MM.1S (cell line): ENCODE data around the gene IER5.

Source experiments
- DNase-seq: peaks from one replicate; pipeline ENCODE4 v3.0.0-alpha.2; 2015
- H2AFZ ChIP-seq: fragments of 300-600 bp; sonication (generic); 2 replicates; pipeline ENCODE4 v1.6.0; 2016; ENCODE audit warnings: antibody characterized with exemption, low read length
- H3F3A ChIP-seq: fragments of 300-600 bp; sonication (generic); 2 replicates; pipeline ENCODE4 v1.6.1; 2016; ENCODE audit warnings: mild to moderate bottlenecking, antibody characterized with exemption, low read length, moderate library complexity, mixed read lengths; ENCODE audit not compliant: insufficient read depth
- H3K27ac ChIP-seq: fragments of 300-600 bp; sonication (generic); 2 replicates; pipeline ENCODE4 v1.5.1; 2016; ENCODE audit warnings: mild to moderate bottlenecking, low read length
- H3K27me3 ChIP-seq: fragments of 300-600 bp; sonication (generic); replicated peaks from 2 replicates; pipeline ENCODE4 v1.6.0; 2016; ENCODE audit warnings: low read length; ENCODE audit not compliant: insufficient read depth
- H3K36me3 ChIP-seq: fragments of 300-600 bp; sonication (generic); replicated peaks from 2 replicates; pipeline ENCODE4 v1.6.1; 2016; ENCODE audit warnings: mild to moderate bottlenecking, low read length, mixed read lengths; ENCODE audit not compliant: insufficient read depth
- H3K4me1 ChIP-seq: fragments of 300-600 bp; sonication (generic); 2 replicates; pipeline ENCODE4 v1.6.1; 2016; ENCODE audit warnings: low read length, mixed read lengths
- H3K4me2 ChIP-seq: fragments of 300-600 bp; sonication (generic); 2 replicates; pipeline ENCODE4 v1.6.0; 2016; ENCODE audit warnings: low read depth, low read length
- H3K4me3 ChIP-seq: fragments of 300-600 bp; sonication (generic); 2 replicates; pipeline ENCODE4 v1.5.1; 2016; ENCODE audit warnings: low read length, mixed read lengths
- H3K79me2 ChIP-seq: fragments of 300-600 bp; sonication (generic); 2 replicates; pipeline ENCODE4 v1.6.1; 2016; ENCODE audit warnings: mixed run types, low read length, mixed read lengths
- H3K9ac ChIP-seq: fragments of 300-600 bp; sonication (generic); 2 replicates; pipeline ENCODE4 v1.6.1; 2016; ENCODE audit warnings: low read length, mixed read lengths
- H3K9me2 ChIP-seq: fragments of 300-600 bp; sonication (generic); replicated peaks from 2 replicates; pipeline ENCODE4 v1.6.1; 2016; ENCODE audit warnings: mild to moderate bottlenecking, low read length, mixed read lengths; ENCODE audit not compliant: insufficient read depth
- H3K9me3 ChIP-seq: fragments of 300-600 bp; sonication (generic); replicated peaks from 2 replicates; pipeline ENCODE4 v1.6.1; 2016; ENCODE audit warnings: mild to moderate bottlenecking, low read length, mixed read lengths; ENCODE audit not compliant: insufficient read depth
- H4K20me1 ChIP-seq: fragments of 300-600 bp; sonication (generic); 2 replicates; pipeline ENCODE4 v1.6.1; 2016; ENCODE audit warnings: mild to moderate bottlenecking, low read length, moderate library complexity, mixed read lengths; ENCODE audit not compliant: insufficient read depth
- CTCF ChIP-seq: fragments of 300-600 bp; sonication (generic); IDR thresholded peaks from 2 replicates; pipeline ENCODE4 v1.5.1; 2016; ENCODE audit warnings: antibody characterized with exemption, low read length, mixed read lengths
- EZH2 ChIP-seq: fragments of 300-600 bp; sonication (generic); optimal IDR thresholded peaks from 2 replicates; pipeline ENCODE3; 2017; ENCODE audit warnings: low read depth, mild to moderate bottlenecking, antibody characterized with exemption, low read length, mixed read lengths
- EZH2phosphoT487 ChIP-seq: fragments of 300-600 bp; sonication (generic); IDR thresholded peaks from 2 replicates; pipeline ENCODE4 v1.6.1; 2018; ENCODE audit warnings: antibody characterized with exemption, low read length

The IER5 gene

DNA sequence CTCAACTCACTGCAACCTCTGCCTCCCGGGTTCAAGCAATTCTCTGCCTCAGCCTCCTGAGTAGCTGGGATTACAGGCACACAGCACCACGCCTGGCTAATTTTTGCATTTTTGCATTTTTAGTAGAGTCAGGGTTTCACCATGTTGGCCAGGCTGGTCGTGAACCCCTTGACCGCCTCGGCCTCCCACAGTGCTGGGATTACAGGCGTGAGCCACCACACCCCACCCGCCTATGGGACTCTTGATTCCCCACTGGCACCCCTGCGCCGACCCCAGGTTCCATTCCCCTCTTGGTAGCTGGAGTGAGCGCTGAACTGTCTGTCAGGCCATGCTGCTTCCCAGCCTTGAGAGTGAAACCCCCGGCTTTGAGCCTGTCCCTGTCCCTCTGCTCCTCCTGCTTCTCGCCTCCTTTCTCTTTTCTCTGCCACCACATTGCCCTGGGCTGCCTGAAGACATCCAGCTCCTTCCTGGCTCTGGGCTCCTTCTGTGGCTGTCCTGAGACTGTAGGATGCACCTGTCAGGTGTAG lies 48.8 kb downstream of the IER5 start:
- Histone ChIP-seq H3K4me2 (no peak overlapping the region), H3K9ac (no peak overlapping the region), H2AFZ (no peak overlapping the region), H4K20me1 (no peaks in the 10 kb centered on the region), H3K9me3 (no peaks in the 10 kb centered on the region), H3K4me1 (peaks cover 41% of the 10 kb centered on the region), H3K9me2 (no peaks in the 10 kb centered on the region), H3K4me3 (no peak overlapping the region), H3K27me3 (no peaks in the 10 kb centered on the region), H3K36me3 (no peaks in the 10 kb centered on the region), H3K27ac (no peak overlapping the region), H3K79me2 (no peaks in the 10 kb centered on the region), H3F3A (peaks cover 23% of the 10 kb centered on the region)
- DNase-seq: no peak
- no peak for TF ChIP-seq EZH2
- TF ChIP-seq CTCF: no peak
- no peak for TF ChIP-seq EZH2phosphoT487

DNA sequence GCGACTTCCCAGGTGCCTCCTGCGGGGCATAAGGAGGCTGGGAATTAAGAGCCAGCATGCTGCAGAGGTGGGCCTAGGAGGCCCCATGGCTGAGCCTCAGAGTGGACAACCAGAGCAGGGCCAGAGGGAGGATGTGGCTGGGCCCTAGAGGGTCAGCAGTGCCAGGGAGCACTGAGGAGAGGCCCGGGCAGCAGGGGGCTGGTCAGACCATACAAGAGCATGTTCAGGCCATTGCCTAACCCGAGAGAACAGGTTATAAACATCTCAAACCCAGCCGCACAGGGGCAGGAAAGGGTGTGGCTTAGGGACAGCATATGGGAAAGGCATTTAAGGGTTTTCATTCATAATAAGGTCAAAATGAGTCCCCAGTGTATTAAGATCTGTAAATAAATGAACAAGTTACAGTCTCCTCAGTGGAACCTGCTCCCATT lies 51.1 kb downstream of the IER5 start:
- TF ChIP-seq CTCF (no peak), EZH2phosphoT487 (no peak), EZH2 (no peak)
- no peak for DNase-seq
- no peak overlapping the region for H3K9ac ChIP-seq

GRCh38 chr1:181140398-181140797 lies 51.9 kb downstream of the IER5 start:
- Histone ChIP-seq H3K4me2 (no peak overlapping the region), H3F3A (peaks cover under 1% of the 10 kb centered on the region; the same call in 1 of the 2 replicates), H3K4me1 (peaks cover 20% of the 10 kb centered on the region), H3K4me3 (no peak overlapping the region), H3K27ac (no peak overlapping the region), H3K79me2 (no peaks in the 10 kb centered on the region), H3K9me3 (no peaks in the 10 kb centered on the region), H4K20me1 (no peaks in the 10 kb centered on the region), H3K27me3 (no peaks in the 10 kb centered on the region; the same call in 1 of the 2 replicates), H3K36me3 (no peaks in the 10 kb centered on the region), H2AFZ (no peak overlapping the region), H3K9me2 (no peaks in the 10 kb centered on the region), H3K9ac (no peak overlapping the region)
- no peak for TF ChIP-seq CTCF
- no peak for TF ChIP-seq EZH2phosphoT487
- TF ChIP-seq EZH2: no peak
- no peak for DNase-seq

More for the DNA sequence above, 51.1 kb downstream of the IER5 start:
- H3K4me3 ChIP-seq: no peak overlapping the region
- H3F3A ChIP-seq: peaks cover 8% of the 10 kb centered on the region
- H3K9me3 ChIP-seq: no peaks in the 10 kb centered on the region
- no peaks in the 10 kb centered on the region for H4K20me1 ChIP-seq
- no peak overlapping the region for H3K27ac ChIP-seq
- no peak overlapping the region for H3K4me2 ChIP-seq
- no peaks in the 10 kb centered on the region; the same call in 1 of the 2 replicates for H3K27me3 ChIP-seq
- H3K79me2 ChIP-seq: no peaks in the 10 kb centered on the region
- H3K9me2 ChIP-seq: no peaks in the 10 kb centered on the region
- no peak overlapping the region for H2AFZ ChIP-seq
- peaks cover 28% of the 10 kb centered on the region for H3K4me1 ChIP-seq
- H3K36me3 ChIP-seq: no peaks in the 10 kb centered on the region
